ENCODE measurements around the gene PAPOLG. TPM values are rescaled to one million over a fixed set of nuclear protein-coding genes. Genes with fewer than 3 reads are reported as not detected.
A peak's percentile ranks its signal among the peaks of the same experiment; 100 is the strongest.

PAPOLG gene
- total and polyA plus RNA-seq, 9 of the 15 experiments (the other 6 are each of a cell fraction or from before 2014, with no cell fraction given): 3.9 to 16.3 (median 10.0) TPM

- TF ChIP-seq CREB1 (IDR thresholded peaks at IDR 0.05) (peak; percentile 57; the same call in 1 of the 2 replicates), CREB1 (CRISPR knock-in tag; IDR thresholded peaks at IDR 0.05) (no peak), NKRF (IDR thresholded peaks at IDR 0.05; ENCODE audit: borderline replicate concordance) (no peak), RBM39 (optimal IDR thresholded peaks at IDR 0.05; ENCODE audit: low read depth, low read length) (peak; percentile 11), CSDE1 (IDR thresholded peaks at IDR 0.05) (no peak), EP300 (IDR thresholded peaks at IDR 0.05; ENCODE audit: low read length) (no peak), PHTF2 (CRISPR knock-in tag; IDR thresholded peaks at IDR 0.05) (no peak), CBFB (CRISPR knock-in tag; IDR thresholded peaks at IDR 0.05) (peak; percentile 73; the same call in 1 of the 2 replicates), MIER1 (IDR thresholded peaks at IDR 0.05; ENCODE audit: low read depth) (no peak), CXXC5 (CRISPR knock-in tag; IDR thresholded peaks at IDR 0.05) (peak; percentile 77), RNF2 (IDR thresholded peaks at IDR 0.05) (peak; percentile 87), E2F6 (IDR thresholded peaks at IDR 0.05; ENCODE audit: borderline replicate concordance in 1 of 2, extremely low read depth in 1 of 2, insufficient read depth in 1 of 2, insufficient read length in 1 of 2, low read depth in 1 of 2, low read length in 1 of 2, poor library complexity in 1 of 2, severe bottlenecking in 1 of 2) (peak; percentile 100), RAD21 (CRISPR knock-in tag; conservative IDR thresholded peaks at IDR 0.05 in 1 of 2, IDR thresholded peaks at IDR 0.05 in 1 of 2) (no peak), ZNF639 (CRISPR knock-in tag; conservative IDR thresholded peaks at IDR 0.05 in 1 of 2, IDR thresholded peaks at IDR 0.05 in 1 of 2) (peak in 1 of 2 experiments; percentile 71; a peak in 2 of 4 replicates), FUS (optimal IDR thresholded peaks at IDR 0.05; ENCODE audit: low read depth, low read length) (no peak), FOSL1 (tag; conservative IDR thresholded peaks at IDR 0.05) (no peak), CREB3L1 (IDR thresholded peaks at IDR 0.05; ENCODE audit: borderline replicate concordance, low read depth) (0 out of 2 replicates have a peak, but pooled peaks have one; percentile 27), BDP1 (IDR thresholded peaks at IDR 0.05; ENCODE audit: insufficient read depth, insufficient read length) (no peak), ZKSCAN1 (IDR thresholded peaks at IDR 0.05; ENCODE audit: low read depth, low read length) (no peak), HMG20A (CRISPR knock-in tag; conservative IDR thresholded peaks at IDR 0.05) (no peak)
Observed at GRCh38 chr2:60808330-60808801, 52.3 kb downstream of the PAPOLG start (continued).
